ENCODE data around the gene GASK1A. TPM values are rescaled to one million over a fixed set of nuclear protein-coding genes. Genes with fewer than 3 reads are reported as not detected.

Gene GASK1A
- total and polyA plus RNA-seq, 11 donors: 0.19 to 2.5 (median 0.51) TPM

DNA sequence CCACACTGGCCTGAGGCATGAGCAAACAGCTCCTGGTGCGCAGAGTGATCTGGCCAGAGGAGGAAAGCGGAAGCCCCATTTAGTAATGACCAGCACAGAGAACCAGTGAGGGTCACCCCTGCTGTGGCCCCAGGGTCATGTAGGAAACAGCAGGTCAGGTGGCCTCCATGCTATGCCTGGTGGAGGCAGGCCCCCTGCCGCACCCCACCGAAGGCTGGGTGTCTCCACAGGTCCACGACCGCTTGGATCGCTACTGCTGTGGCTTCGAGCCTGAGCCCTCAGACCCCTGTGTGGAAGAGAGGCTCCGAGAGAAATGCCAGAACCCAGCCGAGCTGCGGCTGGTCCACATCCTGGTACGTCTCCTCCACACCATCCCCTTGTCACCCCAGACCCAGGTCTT is 74.2 kb downstream of the GASK1A start:
- no peak overlapping the region for H3K27ac ChIP-seq
- no peak overlapping the region for H3K4me3 ChIP-seq
- DNase-seq (no peak), ATAC-seq (no peak)
- intact Hi-C loops (cut with DNase I): no loop called here
- 93 to 96% (median 94%) methylated on average over 4 to 12 of the region's 12 CpGs for WGBS, 4 donors
- H3K27me3 ChIP-seq: no peaks in the 10 kb centered on the region
- TF ChIP-seq, protein P1, sequence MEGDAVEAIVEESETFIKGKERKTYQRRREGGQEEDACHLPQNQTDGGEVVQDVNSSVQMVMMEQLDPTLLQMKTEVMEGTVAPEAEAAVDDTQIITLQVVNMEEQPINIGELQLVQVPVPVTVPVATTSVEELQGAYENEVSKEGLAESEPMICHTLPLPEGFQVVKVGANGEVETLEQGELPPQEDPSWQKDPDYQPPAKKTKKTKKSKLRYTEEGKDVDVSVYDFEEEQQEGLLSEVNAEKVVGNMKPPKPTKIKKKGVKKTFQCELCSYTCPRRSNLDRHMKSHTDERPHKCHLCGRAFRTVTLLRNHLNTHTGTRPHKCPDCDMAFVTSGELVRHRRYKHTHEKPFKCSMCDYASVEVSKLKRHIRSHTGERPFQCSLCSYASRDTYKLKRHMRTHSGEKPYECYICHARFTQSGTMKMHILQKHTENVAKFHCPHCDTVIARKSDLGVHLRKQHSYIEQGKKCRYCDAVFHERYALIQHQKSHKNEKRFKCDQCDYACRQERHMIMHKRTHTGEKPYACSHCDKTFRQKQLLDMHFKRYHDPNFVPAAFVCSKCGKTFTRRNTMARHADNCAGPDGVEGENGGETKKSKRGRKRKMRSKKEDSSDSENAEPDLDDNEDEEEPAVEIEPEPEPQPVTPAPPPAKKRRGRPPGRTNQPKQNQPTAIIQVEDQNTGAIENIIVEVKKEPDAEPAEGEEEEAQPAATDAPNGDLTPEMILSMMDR (IDR thresholded peaks at IDR 0.05): no peak
- TF ChIP-seq POLR2A (IDR thresholded peaks at IDR 0.05): no peak
- peaks cover 0 to 37% (median 19%) of the 10 kb centered on the region in 12 donors for H3K9me3 ChIP-seq
- no peaks in the 10 kb centered on the region for H3K4me1 ChIP-seq
- H3K36me3 ChIP-seq: no peaks in the 10 kb centered on the region

DNA sequence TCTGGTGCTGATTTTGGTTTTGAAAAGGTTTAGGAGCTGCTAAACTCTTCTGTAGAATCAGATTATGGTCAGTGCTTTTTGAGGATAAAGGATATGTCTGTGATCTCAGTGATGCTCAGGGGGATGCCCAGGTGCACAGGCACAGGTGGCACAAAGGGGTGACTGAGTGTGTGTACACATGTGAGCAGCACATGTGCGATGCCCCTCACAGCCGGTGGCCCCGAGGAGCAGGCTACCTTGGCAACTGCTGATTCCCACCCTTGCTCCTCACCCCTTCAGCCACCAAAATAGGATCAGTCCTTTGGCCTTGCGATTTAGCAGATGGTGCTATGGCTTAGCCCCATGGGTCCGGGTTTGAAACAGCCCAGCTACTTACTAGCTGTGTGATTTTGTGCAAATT is 75.6 kb downstream of the GASK1A start:
- no peak for ATAC-seq
- DNase-seq: no peak
- WGBS, 4 donors: 91 to 100% (median 93%) methylated on average over 4 to 5 of the region's 5 CpGs
- Histone ChIP-seq H3K4me1 (no peaks in the 10 kb centered on the region), H3K27ac (no peak overlapping the region), H3K9me3 (peaks cover 0 to 34% (median 14%) of the 10 kb centered on the region in 12 donors), H3K36me3 (no peaks in the 10 kb centered on the region), H3K27me3 (no peaks in the 10 kb centered on the region), H3K4me3 (no peak overlapping the region)
- TF ChIP-seq, protein P1 (IDR thresholded peaks at IDR 0.05): no peak
- no peak for TF ChIP-seq POLR2A (IDR thresholded peaks at IDR 0.05)
- intact Hi-C loops (cut with DNase I): no loop called here

DNA sequence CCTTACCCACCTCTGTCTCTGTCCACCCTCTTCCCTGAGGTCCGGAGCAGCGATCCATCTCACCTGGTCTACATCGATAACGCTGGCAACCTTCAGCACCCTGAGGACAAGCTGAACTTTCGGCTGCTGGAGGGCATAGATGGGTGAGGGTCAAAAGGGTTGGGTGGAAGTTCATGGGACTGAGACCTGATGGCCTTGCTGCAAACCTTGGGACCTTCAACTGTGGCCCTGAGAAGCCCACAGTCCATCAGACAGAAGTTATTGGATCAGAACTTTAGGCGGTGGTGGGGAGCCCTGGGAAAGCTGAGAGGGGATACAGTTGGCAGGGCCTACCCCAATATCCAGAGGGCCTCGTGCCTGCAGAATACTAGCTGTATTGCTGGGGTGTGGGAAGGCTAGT is 76.3 kb downstream of the GASK1A start:
- ATAC-seq (no peak), DNase-seq (no peak)
- no peaks in the 10 kb centered on the region for H3K27me3 ChIP-seq
- 91 to 93% (median 92%) methylated on average over 7 of the region's 7 CpGs for WGBS, 4 donors
- H3K9me3 ChIP-seq: peaks cover 0 to 30% (median 8%) of the 10 kb centered on the region in 12 donors
- no peaks in the 10 kb centered on the region for H3K4me1 ChIP-seq
- H3K4me3 ChIP-seq: no peak overlapping the region
- no peaks in the 10 kb centered on the region for H3K36me3 ChIP-seq
- TF ChIP-seq POLR2A (IDR thresholded peaks at IDR 0.05): no peak
- TF ChIP-seq, protein P1 (IDR thresholded peaks at IDR 0.05): no peak
- H3K27ac ChIP-seq: no peak overlapping the region
- intact Hi-C loops (cut with DNase I): no loop called here

DNA sequence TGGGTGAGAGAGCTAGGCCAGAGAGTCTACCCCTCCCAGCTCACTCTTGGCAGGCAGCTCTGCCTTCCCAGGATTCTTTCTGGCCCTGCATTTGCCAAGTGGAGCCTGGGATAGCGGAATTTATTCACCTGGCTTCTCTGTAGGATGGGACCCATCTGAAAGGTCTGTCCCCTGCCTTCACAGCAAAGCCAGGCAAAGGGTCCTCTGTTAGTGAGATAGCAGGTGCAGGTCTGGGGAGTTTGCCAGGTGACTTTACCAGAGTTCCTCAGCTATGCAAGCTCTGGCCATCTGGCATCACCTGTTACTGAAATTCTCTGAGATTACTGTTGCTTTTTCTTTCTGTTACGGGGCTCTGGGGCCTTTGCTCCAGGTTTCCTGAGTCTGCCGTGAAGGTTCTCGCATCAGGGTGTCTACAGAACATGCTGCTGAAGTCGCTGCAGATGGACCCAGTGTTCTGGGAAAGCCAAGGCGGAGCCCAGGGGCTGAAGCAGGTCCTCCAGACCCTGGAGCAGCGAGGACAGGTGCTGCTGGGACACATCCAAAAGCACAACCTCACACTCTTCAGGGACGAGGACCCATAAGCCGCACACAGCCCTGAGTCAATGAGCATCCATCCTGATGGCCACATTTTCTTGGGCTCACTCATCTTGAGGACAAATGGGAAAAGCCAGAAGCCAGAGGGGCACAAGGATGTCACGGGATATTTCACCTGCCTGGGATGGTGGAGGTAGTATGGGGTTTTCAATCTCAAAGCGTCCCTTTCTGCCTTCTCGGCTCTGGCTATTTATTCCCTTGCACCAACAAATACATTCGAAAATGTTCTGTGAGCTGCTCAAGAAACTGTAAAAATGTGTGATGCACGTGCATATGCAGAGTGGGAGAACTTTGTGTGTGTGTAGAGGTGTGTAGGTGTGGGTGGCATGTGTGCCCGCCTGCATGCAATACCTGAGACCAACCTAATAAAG is 77.0 kb downstream of the GASK1A start:
- H3K4me3 ChIP-seq: no peak overlapping the region
- DNase-seq: no peak
- H3K27ac ChIP-seq: no peak overlapping the region
- 86 to 88% (median 88%) methylated on average over 15 of the region's 15 CpGs for WGBS, 4 donors
- intact Hi-C loops (cut with DNase I): no loop called here
- ATAC-seq: no peak
- H3K4me1 ChIP-seq: no peaks in the 10 kb centered on the region
- no peaks in the 10 kb centered on the region for H3K36me3 ChIP-seq
- TF ChIP-seq, protein P1 (IDR thresholded peaks at IDR 0.05): no peak
- TF ChIP-seq POLR2A (IDR thresholded peaks at IDR 0.05): no peak
- H3K27me3 ChIP-seq: no peaks in the 10 kb centered on the region
- peaks cover 0 to 23% (median 3%) of the 10 kb centered on the region in 12 donors for H3K9me3 ChIP-seq

All from heart left ventricle (tissue), 16 donors.